Measurements from ENCODE around the gene RALGDS. TPM values are rescaled to one million over a fixed set of nuclear protein-coding genes. Genes with fewer than 3 reads are reported as not detected.
A peak's percentile ranks its signal among the peaks of the same experiment; 100 is the strongest.

The RALGDS gene
- total and polyA plus RNA-seq, 9 of the 15 experiments (the other 6 are each of a cell fraction or from before 2014, with no cell fraction given), result 0.75 to 43.3 (median 27.1) TPM

DNA sequence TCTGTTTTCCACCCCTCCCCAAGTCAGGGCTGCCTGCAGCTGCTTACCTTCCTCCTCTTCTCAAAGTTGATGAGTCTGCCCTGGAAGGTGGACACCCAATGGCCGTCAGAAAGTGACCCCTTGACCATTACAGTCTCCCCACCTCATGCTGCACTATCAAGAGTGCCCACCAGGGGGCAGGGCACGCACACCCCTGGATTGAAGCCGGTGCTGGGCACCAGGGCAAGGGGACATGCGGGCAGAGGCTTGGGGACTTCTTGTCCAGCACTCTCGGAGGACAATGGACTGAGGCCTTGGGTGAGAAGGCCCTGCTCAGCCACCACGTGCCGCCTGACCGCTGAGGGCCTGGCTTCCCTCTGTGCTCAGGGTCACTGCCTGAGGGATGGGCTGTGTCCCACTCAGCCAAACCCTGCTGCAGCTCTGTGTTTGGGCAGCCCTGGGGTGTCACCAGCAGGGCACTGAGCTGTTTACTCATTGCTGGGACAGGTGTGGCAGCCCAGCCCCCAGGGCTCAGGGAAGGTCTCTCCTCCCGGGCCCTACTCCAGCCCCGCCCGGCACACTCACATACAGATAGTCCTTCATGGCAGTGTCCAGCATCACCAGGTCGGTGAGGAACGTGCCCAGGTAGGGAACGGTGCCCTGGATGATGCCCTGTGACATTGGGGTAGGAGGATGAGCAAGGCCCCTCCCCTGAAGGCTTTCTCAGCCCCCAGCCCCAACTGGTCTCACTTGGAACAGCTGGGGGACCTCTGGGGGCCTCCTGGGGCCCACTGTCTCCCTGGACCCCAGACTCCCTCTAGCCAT, 17.7 kb downstream of the RALGDS start:
- in situ Hi-C loops (cut with MboI), result no loop called here
- Histone ChIP-seq H3K4me3 (no peak overlapping the region), H3K36me3 (ENCODE audit: control insufficient read depth, insufficient read depth, low read length) (peaks cover 95% of the 10 kb centered on the region), H3K27ac (ENCODE audit: extremely low read depth, low read depth, low read length) (no peak overlapping the region), H3K79me2 (ENCODE audit: control insufficient read depth, insufficient read depth, low read length) (no peaks in the 10 kb centered on the region), H3K9ac (ENCODE audit: insufficient read depth in 1 of 2, low read depth in 2 of 2, low read length in 2 of 2) (no peak overlapping the region), H3K4me2 (ENCODE audit: insufficient read depth, low read length) (no peak overlapping the region), H3K9me3 (replicated peaks; ENCODE audit: control insufficient read depth, insufficient read depth, low read depth, low read length) (peaks cover 6% of the 10 kb centered on the region), H3K4me1 (replicated peaks in 1 of 2; ENCODE audit: control insufficient read depth in 2 of 2, insufficient read depth in 2 of 2, low read length in 2 of 2) (peaks cover 0 to 12% of the 10 kb centered on the region in 2 experiments; a peak in 2 of 5 replicates), H3K9me1 (ENCODE audit: control insufficient read depth, insufficient read depth, low read length) (peaks cover 3% of the 10 kb centered on the region), H2AFZ (ENCODE audit: low read depth, low read length) (no peak overlapping the region), H3K27me3 (ENCODE audit: control insufficient read depth in 2 of 2, insufficient read depth in 2 of 2, low read length in 2 of 2) (no peaks in the 10 kb centered on the region), H4K20me1 (replicated peaks; ENCODE audit: control insufficient read depth, insufficient read depth, low read length) (peaks cover 8% of the 10 kb centered on the region; the same call in 1 of the 2 replicates)
- CTCF ChIA-PET (ENCODE audit: low intra/inter-chr PET ratio), result interaction anchor here (0.5 to 3.7 kb wide), 3 partner anchors 41 to 55 kb away, joined by 5 to 26 read pairs (median 26); no protein-coding TSS in a partner anchor
- ATAC-seq, result peak; percentile 91
- peak; percentile 82 for FAIRE-seq
- intact Hi-C loops (cut with micrococcal nuclease), result loop anchor here (1.0 to 2.0 kb wide), 2 partner anchors 41 to 77 kb away; no protein-coding TSS in a partner anchor
- DNase-seq (ENCODE audit: extremely low read depth in 1 of 4, low spot score in 3 of 4), result peak; percentile 66 to 79 (median 72)
- POLR2A ChIA-PET, result interaction anchor here (0.5 to 1.3 kb wide), 4 partner anchors 11 to 45 kb away, joined by 3 read pairs; no protein-coding TSS in a partner anchor
- BruUV-seq (replicated peaks), result no TSS peak
- WGBS (ENCODE audit: insufficient coverage, low coverage, missing lambda C conversion rate), result 66% methylated on average over 14 of the region's 14 CpGs
- TF ChIP-seq TEAD4 (IDR thresholded peaks at IDR 0.05; ENCODE audit: low read length) (no peak), TEAD4 (CRISPR knock-in tag; IDR thresholded peaks at IDR 0.05; ENCODE audit: borderline replicate concordance) (0 out of 2 replicates have a peak, but pooled peaks have one; percentile 55), ERF (CRISPR knock-in tag; IDR thresholded peaks at IDR 0.05) (no peak), MYBL2 (IDR thresholded peaks at IDR 0.05; ENCODE audit: low read depth) (no peak), MYBL2 (CRISPR knock-in tag; IDR thresholded peaks at IDR 0.05; ENCODE audit: borderline replicate concordance) (no peak), HDAC8 (tag; IDR thresholded peaks at IDR 0.05) (no peak), NEUROD1 (IDR thresholded peaks at IDR 0.05; ENCODE audit: borderline replicate concordance, low read depth, low read length, partially characterized antibody) (peak; percentile 33), POLR2G (IDR thresholded peaks at IDR 0.05; ENCODE audit: low read depth, low read length) (peak; percentile 40), SMC3 (conservative IDR thresholded peaks at IDR 0.05; ENCODE audit: insufficient read depth, low read depth, low read length) (peak; percentile 91), L3MBTL2 (IDR thresholded peaks at IDR 0.05) (peak; percentile 41; the same call in 1 of the 2 replicates), SIN3B (IDR thresholded peaks at IDR 0.05; ENCODE audit: low read depth) (0 out of 2 replicates have a peak, but pooled peaks have one; percentile 36), MECOM (CRISPR knock-in tag; IDR thresholded peaks at IDR 0.05) (no peak), NRF1 (conservative IDR thresholded peaks at IDR 0.05 in 1 of 2, IDR thresholded peaks at IDR 0.05 in 1 of 2) (no peak), ZNF274 (IDR thresholded peaks at IDR 0.05; ENCODE audit: borderline replicate concordance, low read depth, low read length) (no peak), ARNT (IDR thresholded peaks at IDR 0.05) (no peak)
- TF ChIP-seq, protein P1, sequence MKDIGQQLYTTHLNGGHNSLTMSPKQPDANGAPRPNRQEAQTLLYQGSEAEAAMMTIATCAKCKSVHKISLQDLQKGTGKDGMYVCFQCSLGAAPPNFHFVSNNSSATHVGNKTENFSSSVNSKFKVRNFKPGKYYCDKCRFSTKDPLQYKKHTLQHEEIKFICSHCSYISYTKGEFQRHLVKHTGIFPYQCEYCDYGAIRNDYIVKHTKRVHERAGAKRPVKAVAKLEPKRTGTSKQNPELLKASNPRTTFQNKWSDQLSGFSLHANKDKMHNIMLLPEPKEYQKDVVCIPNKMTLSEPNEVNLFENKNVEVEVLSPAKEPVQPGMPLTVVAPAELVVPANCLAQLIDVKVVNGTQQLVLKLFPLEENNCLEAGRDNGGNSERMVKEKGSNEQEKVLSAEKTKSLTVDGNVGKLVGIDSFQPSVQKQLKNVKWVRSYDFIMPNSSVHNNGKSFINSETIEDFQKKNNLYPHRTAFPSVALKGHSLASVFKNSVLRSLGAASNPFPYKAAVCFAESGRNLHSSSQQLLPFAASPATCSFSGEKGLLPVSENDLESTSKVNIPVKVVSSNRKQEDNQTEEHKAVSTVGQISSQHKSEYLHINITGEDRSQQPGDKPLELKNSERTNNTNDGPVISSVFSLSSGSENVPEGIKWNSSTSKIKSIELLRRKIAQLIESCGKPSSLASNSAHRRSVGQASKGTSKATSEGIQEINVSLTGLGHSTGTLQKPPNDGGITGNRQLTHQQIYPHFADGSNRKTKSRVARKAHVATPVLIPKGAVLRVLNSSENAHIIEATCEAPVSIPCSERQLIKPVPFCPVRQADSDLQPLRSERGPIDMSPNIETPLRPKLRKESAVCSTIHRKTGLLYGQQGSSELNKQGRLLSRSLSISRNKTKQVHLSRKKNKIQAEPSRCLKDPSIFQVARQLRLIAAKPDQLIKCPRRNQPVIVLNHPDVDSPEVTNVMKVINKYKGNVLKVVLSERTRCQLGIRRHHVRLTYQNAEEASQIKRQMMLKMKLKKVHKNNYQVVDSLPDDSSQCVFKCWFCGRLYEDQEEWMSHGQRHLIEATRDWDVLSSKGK (CRISPR knock-in tag; IDR thresholded peaks at IDR 0.05), result no peak
- TF ChIP-seq, protein P2, sequence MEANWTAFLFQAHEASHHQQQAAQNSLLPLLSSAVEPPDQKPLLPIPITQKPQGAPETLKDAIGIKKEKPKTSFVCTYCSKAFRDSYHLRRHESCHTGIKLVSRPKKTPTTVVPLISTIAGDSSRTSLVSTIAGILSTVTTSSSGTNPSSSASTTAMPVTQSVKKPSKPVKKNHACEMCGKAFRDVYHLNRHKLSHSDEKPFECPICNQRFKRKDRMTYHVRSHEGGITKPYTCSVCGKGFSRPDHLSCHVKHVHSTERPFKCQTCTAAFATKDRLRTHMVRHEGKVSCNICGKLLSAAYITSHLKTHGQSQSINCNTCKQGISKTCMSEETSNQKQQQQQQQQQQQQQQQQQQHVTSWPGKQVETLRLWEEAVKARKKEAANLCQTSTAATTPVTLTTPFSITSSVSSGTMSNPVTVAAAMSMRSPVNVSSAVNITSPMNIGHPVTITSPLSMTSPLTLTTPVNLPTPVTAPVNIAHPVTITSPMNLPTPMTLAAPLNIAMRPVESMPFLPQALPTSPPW (CRISPR knock-in tag; IDR thresholded peaks at IDR 0.05), result peak; percentile 24; the same call in 1 of the 2 replicates
